ENCODE measurements around the gene MDP1.

GRCh38 chr14:24204163-24205146 lies 11.4 kb downstream of the MDP1 start:
- TF ChIP-seq POLR2A (IDR thresholded peaks at IDR 0.05) (no peak), CTCF (IDR thresholded peaks at IDR 0.05 in 4 of 5, conservative IDR thresholded peaks at IDR 0.05 in 1 of 5) (no peak)

Data from gastrocnemius medialis (tissue), 4 donors.